DOHH2 (cell line): Measurements from ENCODE around the gene IRAK2.

Source experiments
- H3F3A ChIP-seq: fragments of 200-600 bp; sonication (generic), shearing (Covaris generic); 2 replicates; pipeline ENCODE4 v1.6.0; 2016; ENCODE audit warnings: antibody characterized with exemption, mild to moderate bottlenecking; ENCODE audit not compliant: control insufficient read depth, insufficient read depth
- H3K27ac ChIP-seq: fragments of 200-600 bp; sonication (generic); 2 replicates; pipeline ENCODE4 v1.5.1; 2014; ENCODE audit warnings: low read depth, mild to moderate bottlenecking, low read length, moderate library complexity
- H3K27me3 ChIP-seq: fragments of 200-600 bp; sonication (generic); 2 replicates; pipeline ENCODE4 v1.6.1; 2014; ENCODE audit warnings: mild to moderate bottlenecking, low read length, mixed read lengths; ENCODE audit not compliant: control insufficient read depth
- H3K36me3 ChIP-seq: fragments of 200-600 bp; sonication (generic); 2 replicates; pipeline ENCODE4 v1.6.1; 2014; ENCODE audit warnings: mild to moderate bottlenecking, low read length, moderate library complexity, mixed read lengths; ENCODE audit not compliant: control insufficient read depth
- H3K4me1 ChIP-seq: fragments of 200-600 bp; sonication (generic); 2 replicates; pipeline ENCODE4 v1.6.1; 2014; ENCODE audit warnings: mild to moderate bottlenecking, low read length, mixed read lengths; ENCODE audit not compliant: control insufficient read depth
- H3K4me2 ChIP-seq: fragments of 200-600 bp; sonication (generic); 2 replicates; pipeline ENCODE4 v1.6.0; 2014; ENCODE audit warnings: mild to moderate bottlenecking, low read length, moderate library complexity
- H3K4me3 ChIP-seq: fragments of 200-600 bp; sonication (generic); 2 replicates; pipeline ENCODE4 v1.5.1; 2014; ENCODE audit warnings: mild to moderate bottlenecking, low read length, mixed read lengths
- H3K79me2 ChIP-seq: fragments of 200-600 bp; sonication (generic); 2 replicates; pipeline ENCODE4 v1.6.1; 2014; ENCODE audit warnings: mild to moderate bottlenecking, low read length, mixed read lengths; ENCODE audit not compliant: control insufficient read depth
- H3K9me2 ChIP-seq: fragments of 200-600 bp; sonication (generic); replicated peaks from 2 replicates; pipeline ENCODE4 v1.6.1; 2014; ENCODE audit warnings: mild to moderate bottlenecking, low read length, mixed read lengths; ENCODE audit not compliant: control insufficient read depth
- H3K9me3 ChIP-seq: fragments of 200-600 bp; sonication (generic); 2 replicates; pipeline ENCODE4 v1.6.1; 2014; ENCODE audit warnings: antibody characterized with exemption, low read length, mixed read lengths; ENCODE audit not compliant: control insufficient read depth, insufficient read depth
- H4K20me1 ChIP-seq: fragments of 200-600 bp; sonication (generic); 2 replicates; pipeline ENCODE4 v1.6.0; 2014; ENCODE audit warnings: low read depth, mild to moderate bottlenecking, antibody characterized with exemption, low read length, moderate library complexity; ENCODE audit not compliant: control insufficient read depth, insufficient read depth
- CTCF ChIP-seq: fragments of 200-600 bp; sonication (generic); IDR thresholded peaks from one replicate; pipeline ENCODE4 v1.5.1; 2014; ENCODE audit warnings: antibody characterized with exemption, mild to moderate bottlenecking, low read depth, low read length; ENCODE audit not compliant: poor library complexity, severe bottlenecking
- EZH2phosphoT487 ChIP-seq: fragments of 200-600 bp; sonication (generic); IDR thresholded peaks from 2 replicates; pipeline ENCODE4 v1.6.1; 2017; ENCODE audit warnings: borderline replicate concordance, mild to moderate bottlenecking, antibody characterized with exemption, low read length, moderate library complexity, mixed read lengths

The IRAK2 gene

GRCh38 chr3:10142707-10143560 is 21.8 kb upstream of the IRAK2 start:
- H3K4me1 ChIP-seq = peaks cover 45% of the 10 kb centered on the region
- H3F3A ChIP-seq = no peaks in the 10 kb centered on the region; the same call in 1 of the 2 replicates
- no peaks in the 10 kb centered on the region; the same call in 1 of the 2 replicates for H3K27me3 ChIP-seq
- TF ChIP-seq EZH2phosphoT487 = no peak
- TF ChIP-seq CTCF = no peak
- peaks cover 22% of the 10 kb centered on the region; the same call in 1 of the 2 replicates for H4K20me1 ChIP-seq
- H3K36me3 ChIP-seq = peaks cover 52% of the 10 kb centered on the region
- peak overlapping the region; percentile 71 for H3K27ac ChIP-seq
- H3K79me2 ChIP-seq = peaks cover 67% of the 10 kb centered on the region
- H3K4me3 ChIP-seq = peak overlapping the region; percentile 100
- no peaks in the 10 kb centered on the region for H3K9me2 ChIP-seq
- no peaks in the 10 kb centered on the region for H3K9me3 ChIP-seq
- H3K4me2 ChIP-seq = peak overlapping the region; percentile 100

- H3K79me2 ChIP-seq = peaks cover 91% of the 10 kb centered on the region
- peak overlapping the region; percentile 11; the same call in 1 of the 2 replicates for H3K27ac ChIP-seq
- peaks cover 29% of the 10 kb centered on the region for H4K20me1 ChIP-seq
- peaks cover 7% of the 10 kb centered on the region for H3F3A ChIP-seq
- H3K36me3 ChIP-seq = peaks cover 75% of the 10 kb centered on the region
- no peaks in the 10 kb centered on the region for H3K9me3 ChIP-seq
- TF ChIP-seq CTCF (no peak), EZH2phosphoT487 (no peak)
- no peaks in the 10 kb centered on the region; the same call in 1 of the 2 replicates for H3K27me3 ChIP-seq
- no peaks in the 10 kb centered on the region for H3K9me2 ChIP-seq
- H3K4me1 ChIP-seq = peaks cover 45% of the 10 kb centered on the region
- H3K4me2 ChIP-seq = peak overlapping the region; percentile 100
- peak overlapping the region; percentile 47 for H3K4me3 ChIP-seq
These were observed 19.0 kb upstream of the IRAK2 start for GRCh38 chr3:10145685-10146084.

- H3K79me2 ChIP-seq = peaks cover 62% of the 10 kb centered on the region
- peaks cover 80% of the 10 kb centered on the region for H3K36me3 ChIP-seq
- peaks cover 23% of the 10 kb centered on the region for H3K4me1 ChIP-seq
- no peaks in the 10 kb centered on the region for H3K27me3 ChIP-seq
- no peak overlapping the region for H3K27ac ChIP-seq
- peaks cover 12% of the 10 kb centered on the region for H3F3A ChIP-seq
- no peaks in the 10 kb centered on the region for H3K9me3 ChIP-seq
- no peaks in the 10 kb centered on the region for H3K9me2 ChIP-seq
- TF ChIP-seq CTCF = no peak
- TF ChIP-seq EZH2phosphoT487 = no peak
- peaks cover 13% of the 10 kb centered on the region for H4K20me1 ChIP-seq
- no peak overlapping the region for H3K4me2 ChIP-seq
- H3K4me3 ChIP-seq = no peak overlapping the region
These were observed 15.5 kb upstream of the IRAK2 start for GRCh38 chr3:10149226-10149625.
